Peyer's patch (tissue), 4 donors: ENCODE data around the gene CTAGE4.
"Not testable (repeated sequence)": the region's sequence is repeated elsewhere in the genome, so short reads cannot be mapped to it uniquely, and the experiment has no call there.

Experiments
- POLR2A ChIP-seq, 2 donors: fragments of 450-650 bp; IDR thresholded peaks; one replicate each; pipeline ENCODE4 v1.5.1; 2017; ENCODE audit warnings: antibody characterized with exemption in 2 of 2, mild to moderate bottlenecking in 2 of 2, moderate library complexity in 2 of 2
- TF ChIP-seq, protein P1 (sequence below), 6 experiments: fragments of 450-650 bp in 4 of 6; fragments of 200-600 bp in 2 of 6; sonication (generic) in 1 of 6; IDR thresholded peaks; one replicate each; pipeline ENCODE4 v1.5.1; 2017 to 2019; ENCODE audit warnings: antibody characterized with exemption in 6 of 6, mild to moderate bottlenecking in 3 of 6, moderate library complexity in 1 of 6

DNA sequence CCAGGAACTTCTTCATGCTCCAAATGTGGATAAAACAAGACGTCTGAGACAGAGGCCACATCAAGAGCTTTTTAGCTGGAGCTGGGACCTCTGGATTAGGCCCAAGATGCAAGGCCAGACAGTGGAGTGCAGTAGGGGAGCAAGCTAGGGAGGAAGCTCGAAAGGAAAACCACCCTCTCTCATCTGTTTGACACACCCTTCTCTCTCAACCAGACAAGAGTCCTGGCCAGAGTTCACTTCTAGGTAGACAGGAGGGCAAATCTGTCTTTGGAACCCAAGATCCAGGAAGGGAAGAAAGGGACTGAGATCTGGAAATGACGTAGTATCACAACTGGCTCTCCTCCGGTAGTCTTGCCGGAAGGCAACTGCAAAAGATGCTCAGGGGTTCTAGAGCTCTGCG lies 11.2 kb downstream of the CTAGE4 start:
- TF ChIP-seq, protein P1, sequence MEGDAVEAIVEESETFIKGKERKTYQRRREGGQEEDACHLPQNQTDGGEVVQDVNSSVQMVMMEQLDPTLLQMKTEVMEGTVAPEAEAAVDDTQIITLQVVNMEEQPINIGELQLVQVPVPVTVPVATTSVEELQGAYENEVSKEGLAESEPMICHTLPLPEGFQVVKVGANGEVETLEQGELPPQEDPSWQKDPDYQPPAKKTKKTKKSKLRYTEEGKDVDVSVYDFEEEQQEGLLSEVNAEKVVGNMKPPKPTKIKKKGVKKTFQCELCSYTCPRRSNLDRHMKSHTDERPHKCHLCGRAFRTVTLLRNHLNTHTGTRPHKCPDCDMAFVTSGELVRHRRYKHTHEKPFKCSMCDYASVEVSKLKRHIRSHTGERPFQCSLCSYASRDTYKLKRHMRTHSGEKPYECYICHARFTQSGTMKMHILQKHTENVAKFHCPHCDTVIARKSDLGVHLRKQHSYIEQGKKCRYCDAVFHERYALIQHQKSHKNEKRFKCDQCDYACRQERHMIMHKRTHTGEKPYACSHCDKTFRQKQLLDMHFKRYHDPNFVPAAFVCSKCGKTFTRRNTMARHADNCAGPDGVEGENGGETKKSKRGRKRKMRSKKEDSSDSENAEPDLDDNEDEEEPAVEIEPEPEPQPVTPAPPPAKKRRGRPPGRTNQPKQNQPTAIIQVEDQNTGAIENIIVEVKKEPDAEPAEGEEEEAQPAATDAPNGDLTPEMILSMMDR (IDR thresholded peaks at IDR 0.05): not testable (repeated sequence)
- TF ChIP-seq POLR2A (IDR thresholded peaks at IDR 0.05): not testable (repeated sequence)
